K562 (cell line): ENCODE data around the gene CDC42EP5. TPM values are rescaled to one million over a fixed set of nuclear protein-coding genes. Genes with fewer than 3 reads are reported as not detected.

ENCODE experiments used
- ATAC-seq: fragments of 200-7000 bp; cut with Tn5 transposase; 3 replicates; pipeline ENCODE4 v1.9.1; 2020; ENCODE audit warnings: moderate library complexity
- BruUV-seq: library from RNA; stranded (reverse); fragments of 400-500 nt; replicated peaks from 2 replicates; lab custom pipeline; 2021; lab: Mats Ljungman, UMichigan
- CTCF ChIA-PET: fragments of 300-600 bp; formaldehyde crosslinking; extraction: SDS; loops from one replicate; lab custom pipeline; 2021; ENCODE audit warnings: low intra/inter-chr PET ratio; lab: Yijun Ruan, JAX
- POLR2A ChIA-PET: fragments of 300-600, 350-650 bp; sonication (Branson Sonifier 250); formaldehyde crosslinking; extraction: SDS; loops from one replicate; lab custom pipeline; 2021; ENCODE audit warnings: antibody characterized with exemption, inconsistent platforms; lab: Yijun Ruan, JAX
- DNase-seq, 4 experiments: peaks; one replicate each; pipeline versions ENCODE4 v3.0.0 to v3.0.0-alpha.2; 2011 to 2018; ENCODE audit warnings: low spot score in 3 of 4, mixed read lengths in 3 of 4; ENCODE audit errors: extremely low read depth in 1 of 4
- FAIRE-seq: peaks from 2 replicates; lab custom pipeline; 2011; peaks lifted over from hg19 to GRCh38; lab: Jason Lieb, UNC
- H2AFZ ChIP-seq: 2 replicates; pipeline ENCODE4 v1.6.0; 2011; ENCODE audit warnings: low read depth, low read length, control low read depth, inconsistent platforms
- H3K27ac ChIP-seq: fragments of 200-600 bp; 3 replicates; pipeline ENCODE4 v1.8.0; 2011; ENCODE audit warnings: low read depth, mild to moderate bottlenecking, control low read depth, inconsistent platforms, low read length, moderate library complexity, mixed read lengths; ENCODE audit errors: extremely low read depth
- H3K27me3 ChIP-seq, 2 experiments: fragments of 300-600 bp in 1 of 2; 2 replicates in 1 of 2; 3 replicates in 1 of 2; pipeline versions ENCODE4 v1.6.0 to v1.8.0; 2011; ENCODE audit warnings: inconsistent platforms in 2 of 2, low read length in 2 of 2, mild to moderate bottlenecking in 1 of 2, mixed read lengths in 1 of 2, moderate library complexity in 1 of 2; ENCODE audit not compliant: control insufficient read depth in 2 of 2, insufficient read depth in 2 of 2
- H3K36me3 ChIP-seq: fragments of 300-600 bp; 3 replicates; pipeline ENCODE4 v1.8.0; 2011; ENCODE audit warnings: mild to moderate bottlenecking, low read length, inconsistent platforms; ENCODE audit not compliant: control insufficient read depth, insufficient read depth
- H3K4me1 ChIP-seq, 2 experiments: fragments of 200-600 bp in 1 of 2; replicated peaks in 1 of 2; 2 replicates in 1 of 2; 3 replicates in 1 of 2; pipeline versions ENCODE4 v1.5.1 to v1.8.0; 2011; ENCODE audit warnings: inconsistent platforms in 2 of 2, low read length in 2 of 2, mild to moderate bottlenecking in 1 of 2, mixed read lengths in 1 of 2, moderate library complexity in 1 of 2; ENCODE audit not compliant: control insufficient read depth in 2 of 2, insufficient read depth in 2 of 2
- H3K4me2 ChIP-seq: 2 replicates; pipeline ENCODE4 v1.6.1; 2011; ENCODE audit warnings: low read length, control low read depth, inconsistent platforms, mixed read lengths; ENCODE audit not compliant: insufficient read depth
- H3K4me3 ChIP-seq: fragments of 200-600 bp; sonication (generic), shearing (Covaris generic); 2 replicates; pipeline ENCODE4 v1.5.1; 2016; ENCODE audit warnings: control low read depth, inconsistent platforms
- H3K79me2 ChIP-seq: fragments of 200-600 bp; 3 replicates; pipeline ENCODE4 v1.8.0; 2011; ENCODE audit warnings: low read length, inconsistent platforms; ENCODE audit not compliant: control insufficient read depth, insufficient read depth
- H3K9ac ChIP-seq, 2 experiments: 2 replicates each; pipeline versions ENCODE4 v1.6.0 to v1.6.1; 2011; ENCODE audit warnings: low read depth in 2 of 2, low read length in 2 of 2, control low read depth in 1 of 2, inconsistent platforms in 1 of 2, mild to moderate bottlenecking in 1 of 2, mixed read lengths in 1 of 2; ENCODE audit not compliant: insufficient read depth in 1 of 2
- H3K9me1 ChIP-seq: one replicate; pipeline ENCODE4 v1.6.0; 2011; ENCODE audit warnings: inconsistent platforms, mild to moderate bottlenecking, low read length, moderate library complexity; ENCODE audit not compliant: control insufficient read depth, insufficient read depth
- H3K9me3 ChIP-seq: replicated peaks from 2 replicates; pipeline ENCODE4 v1.5.1; 2011; ENCODE audit warnings: low read depth, low read length, inconsistent platforms; ENCODE audit not compliant: control insufficient read depth, insufficient read depth
- H4K20me1 ChIP-seq: replicated peaks from 2 replicates; pipeline ENCODE4 v1.6.1; 2011; ENCODE audit warnings: low read length, inconsistent platforms, mixed read lengths; ENCODE audit not compliant: control insufficient read depth, insufficient read depth
- HMBOX1 ChIP-seq: sonication (generic); IDR thresholded peaks from 2 replicates; pipeline ENCODE4 v1.6.1; 2016
- MECOM ChIP-seq: fragments of 250-450 bp; sonication (Bioruptor Pico); IDR thresholded peaks from 2 replicates; pipeline ENCODE4 v1.8.0; 2022; ENCODE audit warnings: inconsistent platforms
- RAD21 ChIP-seq, 2 experiments: fragments of 250-450 bp in 1 of 2; fragments of 450-650 bp in 1 of 2; sonication (Bioruptor Pico) in 1 of 2; formaldehyde crosslinking in 1 of 2; IDR thresholded peaks in 1 of 2; conservative IDR thresholded peaks in 1 of 2; 2 replicates each; pipeline versions ENCODE4 v1.4.0 to v1.8.0; 2020 to 2022; ENCODE audit warnings: mild to moderate bottlenecking in 2 of 2, moderate library complexity in 1 of 2
- SMC3 ChIP-seq: conservative IDR thresholded peaks from 2 replicates; pipeline ENCODE4 v1.6.1; 2011; ENCODE audit warnings: low read depth, low read length, improper control_type of control experiment; ENCODE audit not compliant: insufficient read depth
- XRCC4 ChIP-seq: IDR thresholded peaks from one replicate; pipeline ENCODE4 v1.6.1; 2011; ENCODE audit not compliant: insufficient read depth, insufficient read length; ENCODE audit errors: extremely low read depth
- ZNF57 ChIP-seq: fragments of 450-650 bp; formaldehyde crosslinking; IDR thresholded peaks from 2 replicates; pipeline ENCODE4 v1.4.0; 2020; ENCODE audit warnings: mild to moderate bottlenecking, moderate library complexity
- WGBS: fragments of 100-300 bp; shearing (Covaris generic); methylation state at CpG from one replicate; pipeline ENCODE4 v1.1.6; 2016; ENCODE audit warnings: low coverage, mixed read lengths; ENCODE audit not compliant: insufficient coverage; ENCODE audit errors: missing lambda C conversion rate; 5-methylcytosine and 5-hydroxymethylcytosine counted together
- in situ Hi-C: fragments of 300-500 bp; cut with MboI; formaldehyde crosslinking; loops from 4 replicates; pipeline ENCODE4 v1.15.0; 2018; ENCODE audit warnings: inconsistent platforms, mixed read lengths
- intact Hi-C: fragments of 100-400 bp; cut with micrococcal nuclease; formaldehyde crosslinking; loops from 2 replicates; pipeline ENCODE4 v1.14.2; 2022
- polyA plus RNA-seq, 8 experiments: library from polyadenylated mRNA; depleted of rRNA in 4 of 8; stranded (reverse) in 5 of 8; unstranded in 3 of 8; fragments of >200 nt; fragmentation: Nextera tagmentation in 2 of 8; fragmentation: Illumina TruSeq in 1 of 8; extraction: Ambion mirVana in 2 of 8; extraction: Trizol in 1 of 8; gene quantifications; 2 replicates each; pipeline versions ENCODE4 v1.2.1 to v1.2.3, GENCODE V29; 2011 to 2014; ENCODE audit warnings: inconsistent platforms in 1 of 8, missing spikeins in 1 of 8
- total RNA-seq, 7 experiments: library from RNA; depleted of rRNA in 6 of 7; stranded (reverse); fragments of >200 nt in 6 of 7; fragmentation: Illumina TruSeq in 2 of 7; extraction: Trizol in 2 of 7; gene quantifications; 2 replicates each; pipeline versions ENCODE4 v1.2.1 to v1.2.3, GENCODE V29; 2011 to 2021; ENCODE audit warnings: low replicate concordance in 1 of 7
- TF ChIP-seq, protein P1 (sequence below): fragments of 150-350 bp; IDR thresholded peaks from 2 replicates; pipeline ENCODE4 v1.6.1; 2014; ENCODE audit warnings: low read depth, mild to moderate bottlenecking, low read length, borderline replicate concordance
- TF ChIP-seq, protein P2 (sequence below): fragments of 250-450 bp; sonication (Bioruptor Pico); IDR thresholded peaks from 2 replicates; pipeline ENCODE4 v1.5.0; 2020; ENCODE audit warnings: mild to moderate bottlenecking
- TF ChIP-seq, protein P3 (sequence below): fragments of 450-650 bp; IDR thresholded peaks from 2 replicates; pipeline ENCODE4 v1.6.1; 2017; ENCODE audit warnings: antibody characterized with exemption

CDC42EP5 gene
- total and polyA plus RNA-seq, 9 of the 15 experiments (the other 6 are each of a cell fraction or from before 2014, with no cell fraction given): 0.15 to 0.38 TPM; not detected in 7

GRCh38 chr19:54482889-54483288 lies 9.8 kb upstream of the CDC42EP5 start (continued):
- TF ChIP-seq, protein P1, sequence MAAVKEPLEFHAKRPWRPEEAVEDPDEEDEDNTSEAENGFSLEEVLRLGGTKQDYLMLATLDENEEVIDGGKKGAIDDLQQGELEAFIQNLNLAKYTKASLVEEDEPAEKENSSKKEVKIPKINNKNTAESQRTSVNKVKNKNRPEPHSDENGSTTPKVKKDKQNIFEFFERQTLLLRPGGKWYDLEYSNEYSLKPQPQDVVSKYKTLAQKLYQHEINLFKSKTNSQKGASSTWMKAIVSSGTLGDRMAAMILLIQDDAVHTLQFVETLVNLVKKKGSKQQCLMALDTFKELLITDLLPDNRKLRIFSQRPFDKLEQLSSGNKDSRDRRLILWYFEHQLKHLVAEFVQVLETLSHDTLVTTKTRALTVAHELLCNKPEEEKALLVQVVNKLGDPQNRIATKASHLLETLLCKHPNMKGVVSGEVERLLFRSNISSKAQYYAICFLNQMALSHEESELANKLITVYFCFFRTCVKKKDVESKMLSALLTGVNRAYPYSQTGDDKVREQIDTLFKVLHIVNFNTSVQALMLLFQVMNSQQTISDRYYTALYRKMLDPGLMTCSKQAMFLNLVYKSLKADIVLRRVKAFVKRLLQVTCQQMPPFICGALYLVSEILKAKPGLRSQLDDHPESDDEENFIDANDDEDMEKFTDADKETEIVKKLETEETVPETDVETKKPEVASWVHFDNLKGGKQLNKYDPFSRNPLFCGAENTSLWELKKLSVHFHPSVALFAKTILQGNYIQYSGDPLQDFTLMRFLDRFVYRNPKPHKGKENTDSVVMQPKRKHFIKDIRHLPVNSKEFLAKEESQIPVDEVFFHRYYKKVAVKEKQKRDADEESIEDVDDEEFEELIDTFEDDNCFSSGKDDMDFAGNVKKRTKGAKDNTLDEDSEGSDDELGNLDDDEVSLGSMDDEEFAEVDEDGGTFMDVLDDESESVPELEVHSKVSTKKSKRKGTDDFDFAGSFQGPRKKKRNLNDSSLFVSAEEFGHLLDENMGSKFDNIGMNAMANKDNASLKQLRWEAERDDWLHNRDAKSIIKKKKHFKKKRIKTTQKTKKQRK: no peak
- no peak for TF ChIP-seq ZNF57 (CRISPR knock-in tag)

- DNase-seq (peak; percentile 49 to 66 (median 51)), ATAC-seq (peak; percentile 81), FAIRE-seq (peak; percentile 89)
- no peak overlapping the region for H3K4me2 ChIP-seq
- no peaks in the 10 kb centered on the region for H3K79me2 ChIP-seq
- BruUV-seq: no TSS peak
- H4K20me1 ChIP-seq: peaks cover 2% of the 10 kb centered on the region; the same call in 1 of the 2 replicates
- WGBS: 8% methylated on average over 15 of the region's 16 CpGs
- H3K27ac ChIP-seq: no peak overlapping the region
- peaks cover 6 to 17% of the 10 kb centered on the region in 2 experiments; a peak in 4 of 5 replicates for H3K27me3 ChIP-seq
- no peak overlapping the region for H2AFZ ChIP-seq
- no peak overlapping the region for H3K9ac ChIP-seq
- H3K4me3 ChIP-seq: no peak overlapping the region
- no peaks in the 10 kb centered on the region for H3K9me1 ChIP-seq
- H3K4me1 ChIP-seq: no peaks in the 10 kb centered on the region; a peak in 1 of 5 replicates
- in situ Hi-C loops: loop anchor here (10.0 kb wide), 1 partner anchor 193 kb away; no protein-coding TSS in a partner anchor
- ChIA-PET POLR2A (no interaction called here), CTCF (interaction anchor here (0.6 to 0.9 kb wide), 4 partner anchors 193 to 1286 kb away, joined by 3 to 4 read pairs (median 4); no protein-coding TSS in a partner anchor)
- H3K36me3 ChIP-seq: no peaks in the 10 kb centered on the region
- intact Hi-C loops: loop anchor here (2.0 kb wide), 1 partner anchor 195 kb away; no protein-coding TSS in a partner anchor
- no peaks in the 10 kb centered on the region for H3K9me3 ChIP-seq
- TF ChIP-seq MECOM (CRISPR knock-in tag) (no peak), HMBOX1 (no peak), XRCC4 (no peak), RAD21 (CRISPR knock-in tag; conservative IDR thresholded peaks at IDR 0.05 in 1 of 2, IDR thresholded peaks at IDR 0.05 in 1 of 2) (peak; percentile 42 to 76), SMC3 (peak; percentile 56; the same call in 1 of the 2 replicates)
- TF ChIP-seq, protein P2, sequence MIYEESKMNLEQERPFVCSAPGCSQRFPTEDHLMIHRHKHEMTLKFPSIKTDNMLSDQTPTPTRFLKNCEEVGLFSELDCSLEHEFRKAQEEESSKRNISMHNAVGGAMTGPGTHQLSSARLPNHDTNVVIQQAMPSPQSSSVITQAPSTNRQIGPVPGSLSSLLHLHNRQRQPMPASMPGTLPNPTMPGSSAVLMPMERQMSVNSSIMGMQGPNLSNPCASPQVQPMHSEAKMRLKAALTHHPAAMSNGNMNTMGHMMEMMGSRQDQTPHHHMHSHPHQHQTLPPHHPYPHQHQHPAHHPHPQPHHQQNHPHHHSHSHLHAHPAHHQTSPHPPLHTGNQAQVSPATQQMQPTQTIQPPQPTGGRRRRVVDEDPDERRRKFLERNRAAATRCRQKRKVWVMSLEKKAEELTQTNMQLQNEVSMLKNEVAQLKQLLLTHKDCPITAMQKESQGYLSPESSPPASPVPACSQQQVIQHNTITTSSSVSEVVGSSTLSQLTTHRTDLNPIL (CRISPR knock-in tag): no peak
- TF ChIP-seq, protein P3, sequence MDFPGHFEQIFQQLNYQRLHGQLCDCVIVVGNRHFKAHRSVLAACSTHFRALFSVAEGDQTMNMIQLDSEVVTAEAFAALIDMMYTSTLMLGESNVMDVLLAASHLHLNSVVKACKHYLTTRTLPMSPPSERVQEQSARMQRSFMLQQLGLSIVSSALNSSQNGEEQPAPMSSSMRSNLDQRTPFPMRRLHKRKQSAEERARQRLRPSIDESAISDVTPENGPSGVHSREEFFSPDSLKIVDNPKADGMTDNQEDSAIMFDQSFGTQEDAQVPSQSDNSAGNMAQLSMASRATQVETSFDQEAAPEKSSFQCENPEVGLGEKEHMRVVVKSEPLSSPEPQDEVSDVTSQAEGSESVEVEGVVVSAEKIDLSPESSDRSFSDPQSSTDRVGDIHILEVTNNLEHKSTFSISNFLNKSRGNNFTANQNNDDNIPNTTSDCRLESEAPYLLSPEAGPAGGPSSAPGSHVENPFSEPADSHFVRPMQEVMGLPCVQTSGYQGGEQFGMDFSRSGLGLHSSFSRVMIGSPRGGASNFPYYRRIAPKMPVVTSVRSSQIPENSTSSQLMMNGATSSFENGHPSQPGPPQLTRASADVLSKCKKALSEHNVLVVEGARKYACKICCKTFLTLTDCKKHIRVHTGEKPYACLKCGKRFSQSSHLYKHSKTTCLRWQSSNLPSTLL: no peak
Observed at GRCh38 chr19:54481326-54481930, 8.3 kb upstream of the CDC42EP5 start.
